OCI-LY7 (cell line): ENCODE data around the gene MTCL1. TPM values are rescaled to one million over a fixed set of nuclear protein-coding genes. Genes with fewer than 3 reads are reported as not detected.

Source experiments
- BruUV-seq: library from RNA; stranded (reverse); fragments of 400-500 nt; replicated peaks from 2 replicates; lab custom pipeline; 2021; lab: Mats Ljungman, UMichigan
- CTCF ChIA-PET: fragments of 300-600 bp; sonication (Branson Sonifier 250); formaldehyde crosslinking; loops from one replicate; lab custom pipeline; 2022; ENCODE audit warnings: antibody characterized with exemption; ENCODE audit not compliant: unreplicated experiment; lab: Charles Lee
- POLR2A ChIA-PET: fragments of 300-600 bp; sonication (Branson Sonifier 250); formaldehyde crosslinking; loops from one replicate; lab custom pipeline; 2022; ENCODE audit warnings: antibody characterized with exemption; lab: Charles Lee
- DNase-seq: peaks from one replicate; pipeline ENCODE4 v3.0.0-alpha.2; 2015; ENCODE audit warnings: low spot score
- H2AFZ ChIP-seq: fragments of 200-600 bp; sonication (generic), shearing (Covaris generic); 2 replicates; pipeline ENCODE4 v1.6.1; 2014; ENCODE audit warnings: mild to moderate bottlenecking, antibody characterized with exemption, low read length, moderate library complexity
- H3K27ac ChIP-seq: fragments of 200-600 bp; sonication (generic); 2 replicates; pipeline ENCODE4 v1.5.1; 2014; ENCODE audit warnings: mixed run types, low read depth, mild to moderate bottlenecking, moderate library complexity, low read length, inconsistent platforms; ENCODE audit not compliant: poor library complexity, severe bottlenecking
- H3K36me3 ChIP-seq: fragments of 200-600 bp; sonication (generic); 2 replicates; pipeline ENCODE4 v1.6.1; 2014; ENCODE audit warnings: mild to moderate bottlenecking, antibody characterized with exemption, low read length, moderate library complexity, mixed read lengths; ENCODE audit not compliant: insufficient read depth
- H3K4me1 ChIP-seq: fragments of 200-600 bp; sonication (generic); 2 replicates; pipeline ENCODE4 v1.5.1; 2014; ENCODE audit warnings: mild to moderate bottlenecking, low read length; ENCODE audit not compliant: insufficient read depth, poor library complexity, severe bottlenecking
- H3K4me2 ChIP-seq: fragments of 200-600 bp; sonication (generic); 2 replicates; pipeline ENCODE4 v1.6.1; 2014; ENCODE audit warnings: mild to moderate bottlenecking, low read length
- H3K4me3 ChIP-seq: fragments of 200-600 bp; sonication (generic); 2 replicates; pipeline ENCODE4 v1.5.1; 2014; ENCODE audit warnings: mild to moderate bottlenecking, low read depth, low read length; ENCODE audit not compliant: poor library complexity, severe bottlenecking
- H3K79me2 ChIP-seq: fragments of 200-600 bp; sonication (generic); 2 replicates; pipeline ENCODE4 v1.6.1; 2016; ENCODE audit warnings: low read depth, mild to moderate bottlenecking, low read length, moderate library complexity, mixed read lengths; ENCODE audit not compliant: insufficient read depth
- H3K9me2 ChIP-seq: fragments of 200-600 bp; sonication (generic); 2 replicates; pipeline ENCODE4 v1.6.1; 2016; ENCODE audit warnings: mild to moderate bottlenecking, low read length, mixed read lengths; ENCODE audit not compliant: insufficient read depth
- H3K9me3 ChIP-seq: fragments of 200-600 bp; sonication (generic); 2 replicates; pipeline ENCODE4 v1.6.1; 2014; ENCODE audit warnings: mild to moderate bottlenecking, mixed run types, low read length, mixed read lengths
- H4K20me1 ChIP-seq: fragments of 200-600 bp; sonication (generic); 2 replicates; pipeline ENCODE4 v1.6.1; 2014; ENCODE audit warnings: mild to moderate bottlenecking, antibody characterized with exemption, low read length, moderate library complexity, mixed read lengths; ENCODE audit not compliant: insufficient read depth
- EZH2phosphoT487 ChIP-seq: fragments of 200-600 bp; sonication (generic); IDR thresholded peaks from 2 replicates; pipeline ENCODE4 v1.6.1; 2018; ENCODE audit warnings: low read depth, borderline replicate concordance, mild to moderate bottlenecking, mixed run types, antibody characterized with exemption, low read length, moderate library complexity, mixed read lengths
- intact Hi-C: fragments of 100-400 bp; cut with micrococcal nuclease; formaldehyde crosslinking; loops from one replicate; pipeline ENCODE4 v1.10.0; 2022; ENCODE audit not compliant: unreplicated experiment
- total RNA-seq, 2 experiments: library from RNA; depleted of rRNA in 1 of 2; stranded (reverse); fragments of >200 nt in 1 of 2; shearing (Covaris generic) in 1 of 2; gene quantifications; 2 replicates each; pipeline ENCODE4 v1.2.3, GENCODE V29; 2014 to 2022
- TF ChIP-seq, protein P1 (sequence below): fragments of 200-600 bp; sonication (generic); conservative IDR thresholded peaks from 2 replicates; pipeline ENCODE4 v1.5.1; 2014; ENCODE audit warnings: mild to moderate bottlenecking, antibody characterized with exemption, low read length, moderate library complexity, mixed read lengths

Gene MTCL1
- total RNA-seq, 2 experiments from 2014 or later: 96.8 to 159 TPM

DNA sequence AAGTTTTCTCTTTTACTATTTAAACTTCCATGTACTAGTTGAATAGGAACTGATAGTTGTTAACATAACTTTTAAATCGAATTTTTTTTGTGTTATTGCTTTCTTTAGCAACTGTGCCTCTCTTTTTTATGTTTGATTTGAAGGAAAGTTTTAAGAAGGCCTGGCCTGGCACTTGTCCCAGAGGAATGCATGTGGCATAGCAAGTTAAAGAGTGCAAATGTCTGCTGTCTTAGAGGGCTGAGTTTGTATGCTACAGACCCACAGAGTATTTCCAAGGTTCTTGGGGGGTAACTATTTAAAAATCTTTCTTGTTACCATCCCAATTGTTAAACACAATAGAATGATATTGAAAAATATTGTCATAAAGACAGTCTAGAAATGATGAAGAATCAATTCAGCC lies 47.0 kb downstream of the MTCL1 start:
- Histone ChIP-seq H3K9me3 (peaks cover 9% of the 10 kb centered on the region; the same call in 1 of the 2 replicates), H3K27ac (peak overlapping the region; percentile 19), H2AFZ (no peak overlapping the region), H3K4me2 (peak overlapping the region; percentile 7; the same call in 1 of the 2 replicates), H3K9me2 (no peaks in the 10 kb centered on the region), H3K4me3 (no peak overlapping the region), H3K4me1 (peaks cover 93% of the 10 kb centered on the region), H4K20me1 (no peaks in the 10 kb centered on the region), H3K36me3 (peaks cover 89% of the 10 kb centered on the region), H3K79me2 (peaks cover 66% of the 10 kb centered on the region; the same call in 1 of the 2 replicates)
- ChIA-PET CTCF (no interaction called here), POLR2A (interaction anchor here (0.6 to 1.5 kb wide), 2 partner anchors 11 to 52 kb away, joined by 3 to 4 read pairs; no protein-coding TSS in a partner anchor)
- no peak for DNase-seq
- BruUV-seq: no TSS peak
- no peak for TF ChIP-seq EZH2phosphoT487
- TF ChIP-seq, protein P1, sequence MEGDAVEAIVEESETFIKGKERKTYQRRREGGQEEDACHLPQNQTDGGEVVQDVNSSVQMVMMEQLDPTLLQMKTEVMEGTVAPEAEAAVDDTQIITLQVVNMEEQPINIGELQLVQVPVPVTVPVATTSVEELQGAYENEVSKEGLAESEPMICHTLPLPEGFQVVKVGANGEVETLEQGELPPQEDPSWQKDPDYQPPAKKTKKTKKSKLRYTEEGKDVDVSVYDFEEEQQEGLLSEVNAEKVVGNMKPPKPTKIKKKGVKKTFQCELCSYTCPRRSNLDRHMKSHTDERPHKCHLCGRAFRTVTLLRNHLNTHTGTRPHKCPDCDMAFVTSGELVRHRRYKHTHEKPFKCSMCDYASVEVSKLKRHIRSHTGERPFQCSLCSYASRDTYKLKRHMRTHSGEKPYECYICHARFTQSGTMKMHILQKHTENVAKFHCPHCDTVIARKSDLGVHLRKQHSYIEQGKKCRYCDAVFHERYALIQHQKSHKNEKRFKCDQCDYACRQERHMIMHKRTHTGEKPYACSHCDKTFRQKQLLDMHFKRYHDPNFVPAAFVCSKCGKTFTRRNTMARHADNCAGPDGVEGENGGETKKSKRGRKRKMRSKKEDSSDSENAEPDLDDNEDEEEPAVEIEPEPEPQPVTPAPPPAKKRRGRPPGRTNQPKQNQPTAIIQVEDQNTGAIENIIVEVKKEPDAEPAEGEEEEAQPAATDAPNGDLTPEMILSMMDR: no peak
- intact Hi-C loops: no loop called here

GRCh38 chr18:8754995-8755960 lies 49.9 kb downstream of the MTCL1 start:
- peak overlapping the region; percentile 96 for H3K27ac ChIP-seq
- H4K20me1 ChIP-seq: no peaks in the 10 kb centered on the region
- DNase-seq: peak; percentile 95
- peaks cover 91% of the 10 kb centered on the region for H3K36me3 ChIP-seq
- peak overlapping the region; percentile 73 for H3K4me2 ChIP-seq
- no TSS peak for BruUV-seq
- peaks cover 67% of the 10 kb centered on the region; the same call in 1 of the 2 replicates for H3K79me2 ChIP-seq
- H3K9me3 ChIP-seq: peaks cover 27% of the 10 kb centered on the region
- no peaks in the 10 kb centered on the region for H3K9me2 ChIP-seq
- peaks cover 80% of the 10 kb centered on the region for H3K4me1 ChIP-seq
- H3K4me3 ChIP-seq: peak overlapping the region; percentile 47
- POLR2A ChIA-PET: interaction anchor here (0.6 to 1.0 kb wide), 2 partner anchors 69 to 1872 kb away, joined by 3 read pairs; no protein-coding TSS in a partner anchor
- intact Hi-C loops: loop anchor here (1.0 to 5.0 kb wide), 4 partner anchors 11 to 1772 kb away; partner anchors contain the start of gene NAPG
- no peak overlapping the region for H2AFZ ChIP-seq
- CTCF ChIA-PET: interaction anchor here (1.1 kb wide), 1 partner anchor 48 kb away, joined by 3 read pairs; no protein-coding TSS in a partner anchor
- TF ChIP-seq EZH2phosphoT487: no peak
- TF ChIP-seq, protein P1: no peak
